BJ (cell line): Measurements from ENCODE around the gene SPTSSA. TPM values are rescaled to one million over a fixed set of nuclear protein-coding genes. Genes with fewer than 3 reads are reported as not detected.

Experiments used
- CTCF ChIA-PET: fragments of 350-600 bp; formaldehyde crosslinking; extraction: SDS; loops from one replicate; lab custom pipeline; 2021; ENCODE audit warnings: antibody characterized with exemption, inconsistent platforms; lab: Yijun Ruan, JAX
- POLR2A ChIA-PET: fragments of 300-600 bp; sonication (Branson Sonifier 250); formaldehyde crosslinking; extraction: SDS; loops from one replicate; lab custom pipeline; 2021; ENCODE audit warnings: antibody characterized with exemption; lab: Charles Lee
- DNase-seq: peaks from one replicate; pipeline ENCODE4 v3.0.0-alpha.2; 2011; ENCODE audit warnings: low read depth
- H3K27me3 ChIP-seq: 2 replicates; pipeline ENCODE4 v1.6.0; 2011; ENCODE audit warnings: low read length; ENCODE audit not compliant: control insufficient read depth, insufficient read depth
- H3K36me3 ChIP-seq: 2 replicates; pipeline ENCODE4 v1.5.1; 2011; ENCODE audit warnings: low read length; ENCODE audit not compliant: control insufficient read depth, insufficient read depth
- H3K4me3 ChIP-seq: 2 replicates; pipeline ENCODE4 v1.5.1; 2011; ENCODE audit warnings: low read depth, mild to moderate bottlenecking, control low read depth, low read length
- polyA plus RNA-seq: library from polyadenylated mRNA; depleted of rRNA; stranded (reverse); fragments of >200 nt; gene quantifications from 2 replicates; pipeline ENCODE4 v1.2.3, GENCODE V29; 2011
- TF ChIP-seq, protein P1 (sequence below): IDR thresholded peaks from 2 replicates; pipeline ENCODE4 v1.5.1; 2011; ENCODE audit warnings: low read depth, mild to moderate bottlenecking, control low read depth, inconsistent platforms, low read length, moderate library complexity; ENCODE audit not compliant: insufficient read depth

SPTSSA gene
- polyA plus RNA-seq, 1 experiment: 12.1 TPM

DNA sequence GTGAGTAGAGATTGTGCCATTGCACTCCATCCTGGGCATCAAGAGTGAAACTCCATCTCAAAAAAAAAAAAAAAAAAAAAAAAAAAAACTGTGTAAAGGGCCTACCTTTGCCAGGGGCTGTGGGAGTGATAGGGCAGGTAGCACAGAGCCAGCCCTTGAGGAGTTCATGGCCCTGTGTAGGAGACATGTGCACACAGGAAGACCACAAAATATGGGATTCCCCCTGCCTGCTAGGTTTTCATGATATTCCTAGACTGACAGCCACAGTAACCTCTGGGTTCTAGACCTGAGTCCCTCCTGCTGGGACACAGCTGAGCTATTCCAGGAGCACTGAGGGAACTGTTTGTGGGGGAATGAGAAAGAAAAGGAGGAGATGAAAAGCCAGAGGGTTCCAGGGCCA is 8.3 kb upstream of the SPTSSA start:
- Histone ChIP-seq H3K27me3 (no peaks in the 10 kb centered on the region), H3K36me3 (no peaks in the 10 kb centered on the region), H3K4me3 (no peak overlapping the region)
- no peak for DNase-seq
- POLR2A ChIA-PET: no interaction called here
- TF ChIP-seq, protein P1, sequence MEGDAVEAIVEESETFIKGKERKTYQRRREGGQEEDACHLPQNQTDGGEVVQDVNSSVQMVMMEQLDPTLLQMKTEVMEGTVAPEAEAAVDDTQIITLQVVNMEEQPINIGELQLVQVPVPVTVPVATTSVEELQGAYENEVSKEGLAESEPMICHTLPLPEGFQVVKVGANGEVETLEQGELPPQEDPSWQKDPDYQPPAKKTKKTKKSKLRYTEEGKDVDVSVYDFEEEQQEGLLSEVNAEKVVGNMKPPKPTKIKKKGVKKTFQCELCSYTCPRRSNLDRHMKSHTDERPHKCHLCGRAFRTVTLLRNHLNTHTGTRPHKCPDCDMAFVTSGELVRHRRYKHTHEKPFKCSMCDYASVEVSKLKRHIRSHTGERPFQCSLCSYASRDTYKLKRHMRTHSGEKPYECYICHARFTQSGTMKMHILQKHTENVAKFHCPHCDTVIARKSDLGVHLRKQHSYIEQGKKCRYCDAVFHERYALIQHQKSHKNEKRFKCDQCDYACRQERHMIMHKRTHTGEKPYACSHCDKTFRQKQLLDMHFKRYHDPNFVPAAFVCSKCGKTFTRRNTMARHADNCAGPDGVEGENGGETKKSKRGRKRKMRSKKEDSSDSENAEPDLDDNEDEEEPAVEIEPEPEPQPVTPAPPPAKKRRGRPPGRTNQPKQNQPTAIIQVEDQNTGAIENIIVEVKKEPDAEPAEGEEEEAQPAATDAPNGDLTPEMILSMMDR: no peak
- CTCF ChIA-PET: no interaction called here

DNA sequence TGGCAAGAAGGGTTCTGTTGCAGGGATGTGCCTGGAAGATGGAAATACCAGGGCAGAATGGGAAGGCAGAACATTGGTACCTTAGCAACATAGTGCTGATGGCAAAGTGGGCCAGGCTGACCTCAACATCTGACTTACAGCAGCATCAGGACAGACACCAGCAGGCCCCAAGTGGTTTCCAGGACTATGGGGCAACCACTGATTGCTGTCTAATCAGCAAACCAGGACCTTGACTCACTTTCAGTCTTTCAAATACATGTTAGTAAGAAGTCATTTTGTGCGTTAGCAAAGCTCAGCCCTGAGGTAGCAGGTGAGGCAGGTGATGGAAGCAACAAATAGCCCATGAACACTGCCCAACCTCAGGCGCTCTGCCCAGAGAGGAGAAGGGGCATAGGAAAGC is 4.7 kb upstream of the SPTSSA start:
- no peak for DNase-seq
- Histone ChIP-seq H3K36me3 (no peaks in the 10 kb centered on the region), H3K4me3 (no peak overlapping the region), H3K27me3 (no peaks in the 10 kb centered on the region)
- ChIA-PET POLR2A (no interaction called here), CTCF (no interaction called here)
- TF ChIP-seq, protein P1: no peak

DNA sequence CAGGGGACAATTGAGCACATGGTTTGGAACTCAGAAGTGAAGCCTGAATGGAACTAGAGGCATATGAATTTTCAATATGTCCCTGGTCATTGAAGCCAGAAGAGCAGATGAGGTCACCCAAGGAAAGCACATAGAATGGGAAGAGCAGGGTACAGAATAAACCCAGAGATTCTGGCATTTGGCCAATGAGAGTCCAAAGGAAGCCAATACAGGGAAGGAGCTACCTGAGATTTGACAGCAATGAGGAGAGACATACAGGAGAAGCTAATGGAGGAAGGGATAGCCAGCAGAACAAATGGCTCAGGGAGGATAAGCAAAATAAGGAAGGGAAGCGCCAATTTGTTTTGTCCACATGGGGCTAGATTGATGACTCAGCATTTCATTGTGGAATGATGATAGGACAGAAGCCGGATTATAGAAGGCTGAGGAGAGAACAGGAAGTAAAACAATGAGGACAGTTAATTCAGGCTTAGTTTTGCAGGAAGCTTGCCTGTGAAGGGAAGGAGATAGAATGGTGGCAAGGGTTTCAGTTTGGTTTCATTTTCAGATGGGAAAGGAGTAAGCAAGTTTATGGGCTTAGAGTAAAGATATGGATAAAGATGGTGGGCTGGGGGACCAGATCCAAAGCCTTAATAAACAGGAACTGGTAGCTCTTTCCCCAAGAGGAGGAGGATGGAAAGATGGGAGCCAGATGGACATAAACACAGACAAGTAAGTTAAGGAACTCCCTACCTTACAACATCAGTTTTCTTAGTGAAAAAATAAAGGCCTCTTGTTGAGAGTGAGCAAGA is 3.2 kb upstream of the SPTSSA start:
- CTCF ChIA-PET: interaction anchor here (0.5 to 1.2 kb wide), 4 partner anchors 10 to 142 kb away, joined by 3 to 4 read pairs (median 3); no protein-coding TSS in a partner anchor
- TF ChIP-seq, protein P1: no peak
- Histone ChIP-seq H3K27me3 (no peaks in the 10 kb centered on the region), H3K36me3 (no peaks in the 10 kb centered on the region), H3K4me3 (no peak overlapping the region)
- POLR2A ChIA-PET: no interaction called here
- DNase-seq: no peak

DNA sequence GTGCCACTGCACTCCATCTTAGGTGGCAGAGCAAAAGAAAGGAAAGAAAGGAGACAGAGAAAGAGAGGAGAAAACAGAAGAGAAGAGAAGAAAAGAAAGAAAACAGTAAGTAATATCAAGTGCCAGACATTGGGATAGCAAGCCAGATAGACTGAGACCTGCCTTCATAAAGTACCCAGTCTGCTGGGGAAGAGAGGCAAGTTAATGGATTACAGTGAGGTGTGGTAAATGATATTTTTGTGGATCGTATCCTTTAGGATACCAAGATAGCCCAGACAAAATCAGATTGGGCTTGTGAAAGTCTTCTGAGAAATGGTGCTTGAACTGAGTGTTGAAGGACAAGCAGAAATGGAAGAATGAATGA is 1.5 kb upstream of the SPTSSA start:
- ChIA-PET POLR2A (no interaction called here), CTCF (interaction anchor here (1.3 kb wide), 1 partner anchor 33 kb away, joined by 3 read pairs; no protein-coding TSS in a partner anchor)
- no peak overlapping the region for H3K4me3 ChIP-seq
- H3K36me3 ChIP-seq: no peaks in the 10 kb centered on the region
- TF ChIP-seq, protein P1: no peak
- H3K27me3 ChIP-seq: no peaks in the 10 kb centered on the region
- DNase-seq: no peak

DNA sequence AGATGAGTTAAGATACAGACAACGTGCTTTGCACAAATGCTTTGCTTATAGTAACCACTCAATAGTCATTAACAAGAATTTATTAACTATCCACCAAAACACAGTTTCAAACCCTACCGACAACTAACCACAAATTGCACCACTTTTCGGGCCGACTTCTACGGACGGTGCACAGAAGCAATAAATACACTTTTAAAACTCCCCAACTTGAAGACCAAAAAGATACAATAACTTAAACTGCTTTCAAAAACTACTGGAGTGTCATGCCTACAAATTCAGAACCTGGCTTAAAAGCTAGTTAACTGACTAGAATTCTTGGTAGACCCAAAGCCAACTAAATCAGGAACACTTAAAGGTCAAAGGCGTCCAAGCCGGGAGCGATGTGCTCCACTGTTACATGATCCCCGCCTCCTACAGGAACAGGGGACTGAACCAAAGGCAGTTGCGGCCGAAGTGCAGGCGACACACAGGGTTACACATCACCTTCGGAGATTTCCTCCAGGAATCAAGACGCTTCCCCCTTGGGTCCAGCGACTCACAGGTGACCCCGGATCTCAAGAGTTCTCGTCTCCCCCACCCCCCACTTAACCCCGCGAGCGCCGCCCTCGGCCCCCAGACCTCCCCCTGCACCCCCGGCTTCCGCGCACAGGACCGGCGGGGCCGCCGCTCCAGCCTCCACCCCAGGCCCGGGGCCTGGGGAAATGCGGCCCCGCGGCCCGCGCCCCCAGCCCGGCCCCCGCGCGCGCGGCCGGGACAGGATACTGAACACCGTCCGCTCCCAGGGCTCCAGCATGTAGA is 507 bp downstream of the SPTSSA start:
- Histone ChIP-seq H3K36me3 (no peaks in the 10 kb centered on the region), H3K27me3 (no peaks in the 10 kb centered on the region), H3K4me3 (peak overlapping the region; percentile 55)
- ChIA-PET POLR2A (interaction anchor here (0.6 kb wide), 1 partner anchor 13 kb away, joined by 6 read pairs; no protein-coding TSS in a partner anchor), CTCF (interaction anchor here (1.0 to 2.0 kb wide), 3 partner anchors 130 to 139 kb away, joined by 3 to 8 read pairs (median 3); no protein-coding TSS in a partner anchor)
- no peak for DNase-seq
- TF ChIP-seq, protein P1: no peak
